GM21390 (cell line): ENCODE data around the gene GPR171.

Experiments used
- ATAC-seq: cut with Tn5 transposase; IDR thresholded peaks from one replicate; pipeline ENCODE4 v1.9.1; 2021; ENCODE audit not compliant: unreplicated experiment

The GPR171 gene

DNA sequence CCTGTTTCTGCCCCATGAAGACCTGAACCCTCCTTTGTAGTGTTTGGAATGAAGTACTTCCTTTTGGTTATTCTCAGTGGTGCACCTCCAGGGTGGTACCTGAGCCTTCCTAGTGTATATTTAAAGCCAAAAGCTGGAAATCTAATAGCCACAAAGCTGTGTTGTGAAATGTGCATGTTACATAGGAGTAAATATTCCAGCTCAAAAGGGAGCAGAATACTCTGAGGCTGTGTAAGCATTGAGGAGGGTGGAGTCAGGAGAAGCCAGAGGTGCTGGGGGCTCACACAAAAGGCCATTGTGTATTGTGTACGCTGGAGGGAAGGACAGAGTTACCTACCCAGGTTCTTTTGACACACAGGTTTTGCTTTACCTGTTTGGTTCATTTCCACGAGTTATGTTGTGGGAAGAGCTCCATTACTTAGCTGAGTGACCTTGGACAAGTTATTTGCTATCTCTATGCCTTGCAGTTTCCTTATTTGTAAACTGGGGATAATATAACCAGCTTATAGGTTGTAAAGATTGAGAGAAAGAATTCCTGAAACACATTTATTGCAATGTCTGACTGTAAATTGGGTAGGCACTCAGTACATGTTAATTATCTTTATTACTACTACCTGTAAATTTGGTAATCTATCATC lies 24.7 kb downstream of the GPR171 start:
- ATAC-seq, result no peak

DNA sequence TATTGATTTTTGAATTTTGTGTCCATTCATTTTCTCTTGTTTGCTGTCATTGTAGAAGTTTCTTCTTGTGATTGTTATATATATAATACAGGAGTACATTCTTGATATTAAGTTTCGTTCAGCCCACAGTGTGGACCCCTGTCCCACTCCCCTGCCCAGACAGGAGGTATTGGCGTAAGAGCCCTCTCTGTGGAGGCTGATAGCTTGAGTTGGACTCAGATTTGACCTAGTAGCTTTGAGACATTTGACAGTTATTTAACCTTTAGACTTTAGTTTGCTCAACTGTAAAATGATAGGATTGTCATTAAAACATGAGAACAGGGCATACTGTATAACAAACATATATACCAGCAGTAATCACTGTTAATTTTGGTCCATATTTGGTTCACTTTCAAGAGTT lies 27.1 kb downstream of the GPR171 start:
- no peak for ATAC-seq

DNA sequence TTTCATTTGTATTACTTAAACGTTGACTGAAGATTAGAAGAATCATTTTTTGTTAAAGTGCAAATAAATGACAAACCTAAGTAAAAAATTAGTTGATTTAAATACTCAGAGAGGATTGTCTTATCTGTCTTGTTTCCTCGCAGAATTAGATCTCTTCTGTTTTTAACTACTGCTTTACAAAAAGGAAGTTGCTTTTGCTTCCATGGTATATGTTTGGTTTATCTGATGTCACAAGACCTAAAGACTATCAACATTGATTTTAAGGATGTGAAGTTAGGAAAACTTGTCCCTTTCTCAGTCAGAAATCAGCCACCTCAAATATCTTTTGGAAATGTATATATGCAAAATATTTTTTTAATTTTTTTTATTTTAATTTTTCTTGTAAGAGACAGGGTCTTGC lies 28.7 kb downstream of the GPR171 start:
- no peak for ATAC-seq

DNA sequence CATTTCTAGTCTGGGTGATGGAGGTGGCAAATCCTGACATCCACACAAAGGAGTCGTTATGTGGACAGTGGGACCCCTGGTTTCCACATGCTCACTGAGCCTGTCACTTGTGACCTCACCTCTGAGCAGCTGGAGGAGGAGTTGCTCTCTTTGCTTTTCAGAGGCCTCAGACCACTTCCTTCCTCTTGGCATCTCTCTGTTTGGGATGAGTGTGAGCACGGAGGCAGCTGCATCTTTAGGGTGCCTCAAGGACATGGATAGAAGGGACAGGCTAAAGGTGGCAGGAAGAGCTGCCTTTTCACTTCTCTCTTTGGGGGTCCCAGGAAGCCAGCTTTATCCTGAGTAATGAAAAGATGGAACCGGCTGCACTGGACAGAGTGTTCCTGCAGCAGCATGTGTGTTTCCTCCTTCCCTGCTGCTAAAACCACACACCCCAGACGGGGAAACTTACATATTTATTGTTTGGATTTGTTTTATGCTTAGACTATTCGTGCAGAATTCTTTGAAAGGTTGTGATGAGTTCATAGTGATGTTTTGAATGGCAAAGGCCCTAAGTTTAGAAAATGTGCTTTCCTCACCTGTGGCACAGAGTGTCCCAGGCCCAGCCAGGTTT lies 31.8 kb downstream of the GPR171 start:
- peak; percentile 58 for ATAC-seq

DNA sequence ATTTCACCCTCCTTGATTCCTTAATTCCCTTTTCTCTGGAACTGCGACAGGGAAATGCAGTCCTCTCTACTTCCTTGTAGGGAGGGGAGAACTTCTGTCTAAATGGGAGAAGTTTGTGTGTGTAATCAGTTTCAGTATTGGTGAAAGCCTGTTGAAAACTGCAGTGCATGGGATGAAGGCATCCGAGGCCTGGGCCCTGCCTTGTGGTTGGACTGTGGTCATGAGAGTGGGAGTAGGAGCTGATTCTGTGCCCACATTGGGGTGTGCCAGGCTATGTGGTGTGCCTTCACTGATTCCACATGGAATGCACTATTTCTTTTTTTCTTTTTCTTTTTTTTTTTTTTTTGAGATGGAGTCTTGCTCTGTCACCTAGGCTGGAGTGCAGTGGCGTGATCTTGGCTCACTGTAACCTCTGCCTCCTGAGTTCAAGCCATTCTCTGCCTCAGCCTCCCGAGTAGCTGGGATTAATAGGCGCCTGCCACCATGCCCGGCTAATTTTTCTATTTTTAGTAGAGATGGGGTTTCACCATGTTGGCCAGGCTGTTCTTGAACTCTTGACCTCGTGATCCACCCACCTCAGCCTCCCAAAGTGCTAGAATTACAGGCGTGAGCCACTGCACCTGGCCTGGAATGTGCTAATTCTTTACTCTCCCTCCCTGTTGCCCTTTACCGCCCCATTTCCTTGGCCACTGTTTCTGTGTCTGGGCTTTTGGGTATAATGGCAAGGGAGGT lies 32.9 kb downstream of the GPR171 start:
- ATAC-seq, result peak; percentile 31

DNA sequence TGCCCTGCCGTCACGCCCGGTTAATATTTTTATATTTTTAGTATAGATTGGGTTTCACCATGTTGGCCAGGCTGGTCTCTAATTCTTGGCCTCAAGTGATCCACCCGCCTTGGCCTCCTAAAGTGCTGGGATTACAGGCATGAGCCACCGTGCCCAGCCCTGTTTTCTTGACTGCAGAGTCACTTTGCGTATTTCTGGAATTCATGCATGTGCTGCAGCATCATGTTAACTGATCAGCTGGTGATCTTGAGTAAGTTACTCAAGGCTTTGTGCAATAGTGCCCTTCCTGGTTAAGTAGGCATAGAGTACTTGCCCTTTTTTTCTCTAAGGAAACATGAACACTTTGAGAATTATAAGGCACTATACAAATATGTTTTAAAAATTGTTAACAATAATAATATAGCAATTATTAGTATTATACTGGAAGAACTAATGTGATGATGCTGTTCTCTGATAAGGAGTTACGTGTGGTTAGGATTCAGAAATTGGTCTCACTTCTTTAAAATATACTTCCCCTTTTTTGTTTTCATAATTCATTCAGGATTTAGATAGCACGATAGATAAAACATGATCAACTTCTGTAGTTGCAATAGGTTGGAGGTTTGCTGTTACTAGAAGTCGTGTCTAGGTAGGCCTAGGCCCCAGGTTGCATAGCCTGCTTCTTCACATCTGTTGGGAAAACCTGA lies 33.6 kb downstream of the GPR171 start:
- peak; percentile 42 for ATAC-seq

DNA sequence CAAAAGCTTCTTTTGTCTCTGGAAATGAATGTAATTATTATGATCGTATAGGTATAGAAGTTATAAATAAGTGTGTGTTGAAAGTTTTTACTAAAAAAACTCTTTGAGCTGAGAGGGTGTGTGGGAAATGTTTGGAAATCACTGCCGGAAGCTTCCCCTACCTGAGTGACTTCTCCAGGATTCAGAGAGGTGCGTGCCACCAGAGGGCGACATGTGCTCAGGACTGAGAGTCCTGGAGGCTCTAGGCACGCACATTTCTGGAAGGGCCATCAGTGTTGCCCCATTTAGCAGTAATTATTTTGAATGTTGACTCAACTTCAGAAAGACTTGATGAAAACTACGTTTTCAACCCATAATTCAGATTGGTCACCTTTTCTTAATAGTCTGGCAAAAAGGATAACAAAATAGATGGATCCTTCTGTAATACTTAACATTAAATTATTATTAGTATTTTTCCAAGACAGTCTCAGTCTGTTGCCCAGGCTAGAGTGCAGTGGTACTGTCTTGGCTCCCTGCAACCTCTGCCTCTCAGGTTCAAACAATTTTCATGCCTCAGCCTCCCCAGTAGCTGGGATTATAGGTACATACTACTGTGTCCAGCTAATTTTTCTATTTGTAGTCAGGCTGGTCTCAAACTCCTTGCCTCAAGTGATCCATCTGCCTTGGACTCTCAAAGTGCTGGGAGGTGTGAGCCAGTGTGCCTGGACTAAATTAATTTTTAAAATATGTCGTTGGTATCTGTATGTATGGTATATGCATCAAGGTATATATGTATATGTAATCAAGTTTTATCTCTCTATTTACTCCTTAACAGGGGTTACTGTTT lies 34.5 kb downstream of the GPR171 start:
- peak; percentile 52 for ATAC-seq

DNA sequence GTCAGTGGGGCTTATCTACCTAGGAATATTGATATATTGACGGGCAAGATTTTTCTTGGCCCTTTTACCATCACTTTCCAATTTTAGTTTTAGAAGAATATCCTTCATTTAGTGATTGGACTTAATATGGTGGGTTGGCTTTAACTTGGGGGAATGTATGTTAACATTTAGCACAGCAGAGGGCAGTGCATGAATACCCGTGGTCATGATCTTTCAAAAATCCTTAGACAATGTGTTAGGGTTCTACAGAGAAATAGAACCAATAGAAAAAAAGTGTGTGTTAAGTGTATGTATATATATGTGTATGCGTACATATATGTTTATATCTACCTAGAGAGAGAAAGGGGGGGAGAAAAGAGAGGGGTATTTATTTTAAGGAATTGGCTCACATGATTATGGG lies 36.9 kb downstream of the GPR171 start:
- no peak for ATAC-seq

DNA sequence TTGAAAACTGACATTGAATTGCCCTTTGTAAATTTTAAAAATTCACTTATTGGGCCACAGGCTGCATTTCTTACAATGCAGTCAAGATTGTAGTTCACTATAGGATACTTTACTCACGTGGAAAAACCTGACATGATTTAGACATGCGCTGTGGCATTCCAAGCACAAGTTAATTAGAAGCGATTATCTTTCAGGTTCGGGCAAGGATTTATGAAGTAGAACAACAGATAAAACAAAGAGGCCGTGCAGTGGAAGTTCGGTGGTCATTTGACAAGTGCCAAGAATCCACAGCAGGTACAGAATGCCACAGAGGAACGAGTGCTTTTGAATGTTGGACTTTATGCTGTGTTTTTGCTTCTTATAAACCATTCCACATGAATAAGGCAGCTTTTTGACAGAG lies 37.8 kb downstream of the GPR171 start:
- ATAC-seq, result no peak

DNA sequence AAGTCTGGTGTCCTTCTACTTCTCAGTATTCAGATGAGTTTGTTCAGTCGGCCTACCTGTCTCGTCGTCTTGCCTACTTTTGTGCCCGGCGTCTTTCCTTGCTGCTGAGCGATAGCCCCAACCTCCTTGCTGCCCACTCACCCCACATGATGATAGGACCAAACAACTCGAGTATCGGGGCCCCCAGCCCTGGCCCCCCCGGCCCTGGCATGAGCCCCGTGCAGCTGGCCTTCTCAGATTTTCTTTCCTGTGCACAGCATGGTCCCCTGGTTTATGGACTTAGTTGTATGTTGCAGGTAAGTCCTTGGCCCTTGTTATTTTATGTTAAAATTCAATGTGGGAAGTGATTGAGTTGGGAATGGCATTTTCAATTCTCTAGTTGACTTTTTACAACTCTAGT lies 43.2 kb downstream of the GPR171 start:
- ATAC-seq, result no peak

DNA sequence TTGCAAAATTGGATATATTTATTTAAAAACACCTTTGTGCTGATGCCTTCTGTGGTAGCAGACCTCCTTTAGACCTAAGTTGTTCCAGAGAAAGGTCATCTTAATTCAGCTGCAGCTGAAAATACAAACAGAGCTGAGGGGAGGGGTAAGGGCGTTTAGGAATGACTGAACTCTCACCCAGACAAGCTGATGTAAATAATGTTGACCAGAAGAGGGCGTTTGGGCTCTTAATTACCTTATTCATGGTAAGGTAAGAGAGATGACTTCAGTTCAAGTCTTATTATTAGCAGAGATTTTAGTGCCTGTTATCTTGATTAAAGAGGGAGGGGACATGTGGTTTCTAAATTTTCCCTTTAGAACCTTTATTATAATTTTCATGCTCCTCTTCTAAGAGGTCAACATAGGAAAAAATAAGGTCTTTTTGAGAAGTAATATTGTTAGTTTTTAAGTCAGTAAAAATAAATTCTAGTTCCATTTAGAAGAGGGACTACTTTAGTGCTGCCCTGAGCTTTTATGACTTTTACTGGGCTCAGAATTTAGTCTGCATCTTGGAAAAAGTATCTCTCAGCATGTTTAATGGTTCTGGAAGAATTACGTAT lies 46.3 kb downstream of the GPR171 start:
- ATAC-seq, result peak; percentile 72

DNA sequence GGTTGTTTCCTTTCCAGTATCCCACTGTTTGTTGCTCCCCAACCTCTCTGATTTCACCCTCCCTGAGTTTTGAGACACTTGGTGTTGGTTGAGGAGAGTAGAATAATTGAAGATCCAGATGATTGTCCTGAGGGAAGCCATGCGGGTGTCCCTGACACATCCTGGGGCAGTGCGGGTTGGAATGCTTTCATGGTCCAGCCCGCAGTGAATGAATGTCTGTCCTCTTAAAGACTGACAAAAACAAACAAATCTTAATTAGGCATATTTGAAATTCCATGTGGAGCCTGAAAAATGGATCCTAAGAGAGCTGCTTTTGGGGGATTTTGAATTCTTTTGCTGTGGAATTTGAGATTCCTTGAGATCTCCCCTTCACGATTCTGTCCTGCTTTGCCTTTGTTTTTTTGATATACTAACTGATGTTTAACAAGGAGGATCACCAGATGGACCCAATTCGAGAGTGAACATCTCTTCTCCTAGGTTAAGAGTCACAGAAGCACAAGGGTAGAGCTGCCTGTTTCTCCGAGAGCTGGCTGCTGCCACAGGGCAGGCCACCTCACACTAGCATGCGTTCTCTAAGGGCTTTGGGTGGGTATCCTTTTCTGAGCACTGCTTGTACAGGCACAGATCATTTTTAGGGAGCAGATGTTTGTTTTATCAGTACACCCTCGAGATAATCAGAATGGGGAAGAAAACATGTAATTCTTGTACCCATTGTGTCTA lies 47.4 kb downstream of the GPR171 start:
- no peak for ATAC-seq

DNA sequence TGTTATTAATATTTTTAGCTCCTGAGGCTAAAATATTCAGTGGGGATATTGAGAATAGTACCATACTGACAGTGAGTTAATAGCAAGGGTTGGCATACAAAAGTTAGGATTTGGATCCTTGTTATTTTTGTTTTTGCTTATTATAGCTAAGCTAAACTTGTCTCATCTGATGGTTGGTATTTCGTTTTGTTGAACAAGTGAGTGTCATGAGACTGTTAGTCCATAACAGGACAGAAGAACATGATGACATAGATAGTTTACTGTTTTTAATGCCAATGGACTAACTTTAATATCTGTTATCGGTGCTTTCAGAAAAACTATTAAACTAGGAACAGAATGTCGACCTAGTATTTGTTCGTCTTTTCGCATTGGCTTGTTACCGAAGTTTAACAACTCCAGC lies 48.5 kb downstream of the GPR171 start:
- no peak for ATAC-seq

DNA sequence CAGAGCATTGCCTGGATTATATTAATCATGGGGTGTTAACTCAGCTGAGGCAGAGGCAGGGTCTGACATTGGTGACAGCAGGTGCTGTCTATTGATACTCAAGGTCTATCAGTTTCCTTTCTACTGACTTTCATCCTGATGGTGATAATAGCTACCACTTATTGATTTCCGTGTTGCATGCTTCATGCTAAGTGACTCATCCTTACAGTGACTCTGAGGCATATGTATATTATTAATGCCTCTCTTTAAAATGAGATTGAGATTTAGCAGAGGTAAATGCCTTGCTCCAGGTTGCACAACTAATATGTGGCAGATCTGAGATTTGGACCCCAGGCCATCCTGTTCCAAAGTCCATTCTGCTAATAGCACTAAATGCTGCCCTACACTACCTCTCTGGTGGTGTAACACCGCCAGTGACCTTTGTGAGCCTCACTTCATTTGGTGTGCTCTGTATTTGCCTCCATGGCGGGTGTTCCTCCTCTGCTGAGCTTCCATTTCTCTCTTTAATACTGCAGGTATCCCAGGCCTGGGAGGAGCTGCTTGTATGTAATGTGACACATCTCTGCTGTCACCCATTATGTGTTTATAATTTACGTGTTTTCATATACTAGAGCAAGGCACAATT lies 50.4 kb downstream of the GPR171 start:
- ATAC-seq, result no peak
